AG04449 (cell line): ENCODE results near the gene ZNF775.
A peak's percentile ranks its signal among the peaks of the same experiment; 100 is the strongest.

Experiments used
- CTCF ChIA-PET: fragments of 350-600 bp; formaldehyde crosslinking; extraction: SDS; loops from one replicate; lab custom pipeline; 2021; ENCODE audit warnings: antibody characterized with exemption; lab: Yijun Ruan, JAX
- POLR2A ChIA-PET: fragments of 400-600, 350-600 bp; formaldehyde crosslinking; extraction: SDS; loops from one replicate; lab custom pipeline; 2020; ENCODE audit warnings: antibody characterized with exemption, inconsistent platforms; lab: Yijun Ruan, JAX
- DNase-seq: peaks from one replicate; pipeline ENCODE4 v3.0.0-alpha.2; 2010; ENCODE audit warnings: low read depth, low spot score
- H3K4me3 ChIP-seq: 2 replicates; pipeline ENCODE4 v1.5.1; 2011; ENCODE audit warnings: low read depth, mild to moderate bottlenecking, control low read depth, low read length
- CTCF ChIP-seq: IDR thresholded peaks from one replicate; pipeline ENCODE4 v1.5.1; 2011; ENCODE audit warnings: mild to moderate bottlenecking, moderate library complexity, low read length, control low read depth, inconsistent platforms; ENCODE audit not compliant: insufficient read depth; ENCODE audit errors: missing control alignments

ZNF775 gene

GRCh38 chr7:150378115-150378852, 846 bp upstream of the ZNF775 start:
- TF ChIP-seq CTCF, result peak; percentile 46

DNA sequence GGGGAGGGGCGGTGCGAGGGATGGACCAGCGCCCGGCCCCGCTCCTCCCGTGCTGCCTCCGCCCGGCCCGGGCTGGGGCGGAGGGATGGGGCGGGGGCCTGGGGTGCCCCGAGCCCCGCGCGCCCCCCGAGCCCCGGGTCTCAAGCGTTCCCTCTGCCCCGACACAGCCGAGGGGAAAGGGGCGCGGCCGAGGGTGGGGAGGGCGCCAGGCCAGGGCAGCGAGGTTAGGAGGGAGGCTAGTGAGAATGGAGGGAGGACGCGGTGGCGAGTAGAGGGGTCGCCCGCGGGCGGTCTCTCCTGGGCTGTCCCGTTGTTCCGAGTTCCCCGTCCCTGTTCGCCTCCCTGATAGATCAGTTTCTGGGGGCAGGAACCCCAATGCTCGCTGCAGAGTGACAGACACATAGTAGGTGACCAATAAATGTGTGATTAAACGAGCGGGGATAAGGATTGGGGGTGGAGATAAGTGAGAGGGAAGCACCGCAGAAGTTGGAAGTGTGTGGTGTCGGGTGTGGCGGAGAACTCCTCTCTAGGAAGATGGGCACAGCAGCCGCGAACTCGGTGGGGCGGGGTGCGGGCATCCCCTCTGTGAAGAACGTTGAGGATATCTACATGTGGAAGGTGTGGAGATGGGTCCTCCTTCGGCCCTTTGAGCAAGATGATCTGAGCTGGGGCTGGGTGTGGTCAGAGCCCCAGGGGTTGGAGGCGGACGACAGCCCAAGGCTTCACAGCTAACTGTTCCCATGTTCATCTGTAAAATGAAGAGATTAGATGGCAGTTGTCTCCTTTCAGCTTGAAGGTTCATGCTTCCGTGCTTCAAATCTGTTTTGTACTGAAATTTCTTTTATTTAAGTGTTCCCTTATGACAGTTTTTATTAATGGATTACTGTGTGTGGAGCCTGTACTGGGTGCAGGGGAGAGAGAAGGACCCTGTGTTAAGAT, 580 bp downstream of the ZNF775 start:
- POLR2A ChIA-PET, result interaction anchor here (0.9 kb wide), 1 partner anchor 25 kb away, joined by 3 read pairs; no protein-coding TSS in a partner anchor
- CTCF ChIA-PET, result interaction anchor here (1.0 to 1.9 kb wide), 2 partner anchors 25 to 42 kb away, joined by 3 to 7 read pairs; no protein-coding TSS in a partner anchor
- no peak for DNase-seq
- H3K4me3 ChIP-seq, result peak overlapping the region; percentile 81
- no peak for TF ChIP-seq CTCF

More at GRCh38 chr7:150378115-150378852, 846 bp upstream of the ZNF775 start:
- no peak for DNase-seq
- POLR2A ChIA-PET, result interaction anchor here (1.5 kb wide), 1 partner anchor 9 kb away, joined by 12 read pairs; the partner anchor contains the start of gene REPIN1
- CTCF ChIA-PET, result interaction anchor here (1.0 to 1.9 kb wide), 7 partner anchors 8 to 28 kb away, joined by 3 to 15 read pairs (median 3); partner anchors contain the start of gene REPIN1
- peak overlapping the region; percentile 74 for H3K4me3 ChIP-seq

DNA sequence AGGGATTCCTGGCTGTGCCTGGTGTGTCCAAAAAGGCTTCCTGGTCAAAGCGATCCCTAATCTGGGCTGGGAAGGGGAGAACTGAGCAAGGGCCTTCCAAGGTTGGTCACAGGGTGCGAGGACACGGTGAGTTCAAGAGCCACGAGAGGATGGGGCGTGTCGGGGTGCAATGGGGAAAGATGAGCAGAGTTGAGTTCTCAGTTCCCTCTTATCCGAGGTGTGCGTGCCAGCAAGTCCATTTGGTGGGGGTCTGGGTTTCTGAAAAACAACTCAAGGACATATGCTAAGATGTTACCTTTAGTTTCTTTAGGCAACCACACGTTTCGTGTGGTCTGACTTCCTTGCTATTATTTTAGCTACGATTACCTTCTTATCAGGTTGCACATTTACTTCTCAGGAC, 1.3 kb downstream of the ZNF775 start:
- POLR2A ChIA-PET, result interaction anchor here (0.9 kb wide), 1 partner anchor 24 kb away, joined by 3 read pairs; no protein-coding TSS in a partner anchor
- H3K4me3 ChIP-seq, result peak overlapping the region; percentile 81
- CTCF ChIA-PET, result interaction anchor here (1.0 to 1.9 kb wide), 2 partner anchors 24 to 41 kb away, joined by 3 to 7 read pairs; no protein-coding TSS in a partner anchor
- no peak for TF ChIP-seq CTCF
- no peak for DNase-seq

GRCh38 chr7:150381096-150381495, 2.0 kb downstream of the ZNF775 start:
- ChIA-PET POLR2A (no interaction called here), CTCF (interaction anchor here (1.0 to 1.9 kb wide), 2 partner anchors 23 to 40 kb away, joined by 3 to 7 read pairs; no protein-coding TSS in a partner anchor)
- TF ChIP-seq CTCF, result no peak
- no peak overlapping the region for H3K4me3 ChIP-seq
- no peak for DNase-seq

DNA sequence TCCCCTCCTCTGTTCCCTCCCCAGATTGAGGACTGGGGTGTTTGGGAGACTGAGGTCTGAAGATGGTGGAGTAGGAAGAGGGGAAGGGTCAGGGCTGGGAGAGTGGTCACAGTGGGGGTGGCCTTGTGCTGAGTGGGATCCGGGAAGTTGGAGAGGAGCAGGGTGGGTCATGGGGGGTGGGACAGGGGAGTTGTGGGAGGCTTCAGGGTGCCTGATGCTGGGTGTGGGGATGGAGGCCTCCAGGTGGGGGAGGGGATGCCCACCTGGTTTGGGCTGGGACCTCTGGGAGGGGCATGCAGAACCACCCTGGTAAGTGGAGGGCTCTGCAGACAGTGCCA, 2.6 kb downstream of the ZNF775 start:
- no peak overlapping the region for H3K4me3 ChIP-seq
- DNase-seq, result no peak
- POLR2A ChIA-PET, result no interaction called here
- CTCF ChIA-PET, result no interaction called here
- TF ChIP-seq CTCF, result no peak
